ENCODE measurements around the gene SUPT6H.

SUPT6H gene

DNA sequence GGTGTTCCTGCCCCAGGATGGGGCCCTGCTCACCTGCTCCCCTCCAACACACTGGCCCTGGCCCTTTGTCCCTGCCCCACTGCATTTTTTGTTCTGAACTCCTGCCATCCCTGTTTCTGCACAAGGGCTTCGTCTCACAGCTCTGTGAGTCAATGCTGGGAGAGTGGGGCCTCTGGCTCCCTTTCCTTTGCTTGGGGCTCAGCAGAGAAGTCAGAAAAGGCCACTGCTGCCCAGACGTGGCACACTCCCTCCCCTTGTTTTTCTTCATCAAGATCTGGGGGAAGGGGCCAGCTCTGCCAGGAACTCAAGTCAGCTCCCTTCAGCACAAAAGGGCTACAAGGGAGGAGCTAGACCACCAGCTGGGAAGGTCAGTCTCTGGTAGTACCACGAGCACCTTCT is 40.7 kb downstream of the SUPT6H start:
- DNase-seq = no peak

GRCh38 chr17:28703552-28704218 is 41.7 kb downstream of the SUPT6H start:
- no peak for DNase-seq

- DNase-seq = no peak
These were observed 42.3 kb downstream of the SUPT6H start for GRCh38 chr17:28704219-28704858.

DNA sequence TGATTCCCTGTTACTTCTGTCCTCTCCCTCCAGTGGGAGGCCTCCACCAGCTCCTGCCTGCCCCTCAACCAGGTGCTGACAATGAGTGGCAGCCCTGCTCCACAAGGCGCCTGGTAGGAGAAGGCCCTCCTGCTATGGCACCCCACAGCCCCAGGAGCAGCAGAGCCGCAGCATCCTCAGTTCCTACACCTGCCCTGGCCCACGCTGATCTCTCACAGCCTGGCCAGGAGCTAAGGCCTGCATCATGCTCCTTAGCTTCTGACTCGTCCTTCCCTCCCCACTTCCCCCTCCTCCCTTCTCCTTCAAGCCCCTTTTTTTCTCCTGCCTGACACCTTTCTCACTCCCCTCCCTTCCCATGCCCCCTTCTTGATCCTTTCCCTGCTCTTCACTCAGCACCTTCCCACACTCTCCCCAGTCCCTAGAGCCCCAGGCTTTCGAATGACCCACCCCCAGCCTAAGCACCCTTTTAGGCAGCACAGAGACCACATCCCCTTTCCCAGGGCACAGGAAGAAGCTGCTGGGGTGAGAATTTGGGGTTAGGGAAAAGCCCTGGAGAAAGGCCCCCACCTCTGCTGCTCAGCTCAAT is 43.2 kb downstream of the SUPT6H start:
- no peak for DNase-seq

DNA sequence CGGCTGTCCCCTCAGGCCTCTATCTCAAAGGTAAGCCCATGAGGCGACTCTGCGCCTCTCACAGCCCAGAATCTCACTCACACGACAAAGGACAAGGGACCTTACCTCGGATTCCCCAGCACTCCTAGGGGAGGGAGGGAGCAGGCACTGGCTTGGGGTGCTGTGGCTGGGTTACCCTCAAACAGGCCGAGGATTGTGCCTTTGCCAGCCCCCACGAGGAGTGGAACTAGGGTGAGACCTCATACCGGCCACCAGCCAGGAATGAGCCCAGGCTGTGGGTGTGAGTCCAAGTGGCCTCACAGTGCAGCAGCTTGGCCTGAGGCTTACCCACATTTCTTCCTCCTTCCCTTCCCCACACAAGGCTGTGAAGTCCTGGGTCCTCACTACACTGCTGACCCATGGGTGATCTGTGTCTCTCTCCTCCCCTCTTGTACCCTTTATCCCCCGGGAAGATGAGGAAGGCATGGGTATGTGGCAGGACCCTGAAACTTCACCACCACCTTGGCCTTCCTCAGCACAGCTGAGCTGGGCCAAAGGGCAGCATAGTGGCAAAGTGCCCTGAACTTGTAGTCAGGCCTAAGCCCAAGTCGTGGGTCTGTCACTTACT is 43.8 kb downstream of the SUPT6H start:
- no peak for DNase-seq

DNA sequence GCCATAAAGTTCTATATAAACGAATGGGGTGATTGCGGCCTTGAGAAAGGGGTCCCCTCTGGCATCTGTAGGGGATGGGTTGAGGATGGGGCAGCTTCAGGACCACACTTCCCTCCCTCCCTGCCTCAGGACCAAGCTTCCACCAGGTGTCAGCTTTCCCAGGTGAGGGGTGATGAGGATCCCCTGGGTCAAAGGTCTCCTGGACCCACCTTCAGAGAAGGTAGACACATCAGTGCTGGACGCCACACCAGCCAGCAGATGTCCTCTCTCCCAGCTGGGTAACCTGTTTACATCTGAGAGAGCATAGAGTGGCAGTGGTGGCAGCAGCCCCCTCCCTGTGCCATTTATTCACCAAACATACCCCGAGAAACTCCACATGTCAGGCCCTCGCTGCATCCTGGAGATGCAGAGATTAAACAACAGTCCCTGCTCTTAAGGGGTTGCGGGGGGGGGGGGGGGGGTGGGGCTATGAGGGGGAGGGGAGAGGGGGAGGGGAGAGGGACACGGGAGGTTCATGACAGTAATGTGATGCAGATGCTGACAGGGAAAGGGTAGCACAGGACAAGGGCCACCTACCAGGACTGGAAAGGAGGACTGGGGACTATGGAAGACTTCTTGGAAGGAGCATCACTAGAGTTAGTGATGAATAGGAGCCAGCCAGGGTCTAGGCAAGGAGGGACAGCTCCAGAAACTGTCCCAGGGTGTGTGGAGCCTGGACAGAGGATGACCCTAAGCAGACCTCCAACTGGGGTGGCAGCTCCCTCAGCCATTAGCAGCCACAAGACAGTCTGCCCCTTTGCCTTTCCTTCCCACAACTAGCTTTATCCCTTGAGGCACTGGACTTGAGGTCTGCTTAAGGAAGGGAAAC is 44.7 kb downstream of the SUPT6H start:
- DNase-seq = no peak

DNA sequence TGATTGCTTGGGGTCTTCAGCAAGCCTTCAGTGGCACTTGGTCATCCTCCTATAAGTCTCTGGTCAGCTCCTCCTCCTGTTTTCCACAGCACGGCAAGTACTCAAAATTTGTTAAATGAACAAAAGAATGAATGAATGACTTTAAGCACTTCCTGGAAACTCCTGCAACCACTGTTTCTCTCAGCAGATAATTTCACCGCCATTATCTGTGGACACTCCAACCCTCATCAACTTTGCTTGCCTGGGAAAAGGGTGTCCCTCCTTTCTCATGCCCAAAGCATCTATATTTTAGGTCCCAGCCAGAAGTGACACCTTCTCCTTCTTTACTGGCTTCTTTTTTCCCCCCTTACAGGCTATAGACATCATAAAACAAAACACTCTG is 45.3 kb downstream of the SUPT6H start:
- no peak for DNase-seq

DNA sequence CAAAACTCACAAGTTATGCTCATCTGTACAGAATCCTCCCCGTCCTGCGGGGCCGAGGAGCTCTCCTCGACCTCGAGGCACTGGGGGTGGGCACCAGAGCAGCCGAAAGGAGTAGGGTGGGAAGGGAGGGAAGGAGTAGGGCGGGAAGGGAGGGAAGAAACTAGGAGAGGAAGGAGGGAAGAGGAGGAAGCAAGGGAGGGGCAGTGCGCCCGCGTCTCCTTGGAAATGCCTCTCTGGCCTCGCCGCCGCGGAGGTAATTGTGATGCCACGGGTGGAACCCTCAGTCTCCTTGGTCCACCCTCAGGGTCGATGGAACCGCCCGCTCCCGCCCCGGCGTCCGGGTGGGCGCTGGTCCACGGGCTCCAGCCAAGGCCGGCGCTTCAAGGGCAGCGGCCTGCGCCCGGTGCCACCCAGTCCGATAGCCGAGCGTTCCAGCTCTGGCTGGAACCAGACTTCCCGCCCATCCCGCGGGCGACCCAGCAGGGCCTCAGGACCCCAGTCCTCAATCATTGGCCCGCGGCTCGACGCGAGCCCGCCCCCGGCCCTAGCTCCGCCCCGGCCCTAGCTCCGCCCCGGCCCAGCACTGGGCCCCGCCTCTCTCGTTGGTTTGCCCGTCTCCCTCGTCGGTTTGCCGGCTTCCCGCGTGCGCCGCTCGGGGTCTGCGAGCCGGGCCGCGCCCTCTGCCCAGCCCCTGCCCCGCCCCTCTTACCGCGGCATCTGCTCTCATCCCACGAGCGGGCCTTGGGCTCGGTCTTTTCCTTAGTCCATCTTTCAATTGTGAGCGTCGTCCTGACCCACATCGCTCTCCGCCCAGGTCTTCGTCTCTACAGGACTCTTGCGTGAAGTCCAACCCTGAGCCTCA is 49.1 kb downstream of the SUPT6H start:
- peak; percentile 93 to 95 for DNase-seq

DNA sequence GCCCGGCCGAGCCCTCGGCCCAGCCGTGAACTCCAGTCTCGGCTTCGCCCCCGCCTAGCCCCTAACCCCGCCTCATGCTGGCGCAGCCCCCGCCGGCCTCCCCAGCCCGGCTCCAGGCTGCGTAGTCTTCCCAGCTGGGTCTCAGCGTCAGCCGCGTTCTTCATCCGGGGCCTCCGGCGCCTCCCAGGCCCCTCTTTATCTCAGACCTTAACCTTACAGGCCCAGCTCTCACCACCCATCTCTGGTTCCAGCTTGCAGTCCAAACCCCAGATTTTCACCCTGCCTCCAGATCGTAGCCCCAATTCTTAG is 49.7 kb downstream of the SUPT6H start, which contains the start of gene PROCA1:
TSS of gene PROCA1 (minus strand) at position 166 of the 309 bp plus-strand sequence. CDS start 228 bp downstream, outside the sequence.
- DNase-seq = no peak

- DNase-seq = peak; percentile 75 to 79
These were observed 50.2 kb downstream of the SUPT6H start for GRCh38 chr17:28712032-28712704.

GRCh38 chr17:28712705-28713415 is 50.9 kb downstream of the SUPT6H start:
- DNase-seq = no peak

DNA sequence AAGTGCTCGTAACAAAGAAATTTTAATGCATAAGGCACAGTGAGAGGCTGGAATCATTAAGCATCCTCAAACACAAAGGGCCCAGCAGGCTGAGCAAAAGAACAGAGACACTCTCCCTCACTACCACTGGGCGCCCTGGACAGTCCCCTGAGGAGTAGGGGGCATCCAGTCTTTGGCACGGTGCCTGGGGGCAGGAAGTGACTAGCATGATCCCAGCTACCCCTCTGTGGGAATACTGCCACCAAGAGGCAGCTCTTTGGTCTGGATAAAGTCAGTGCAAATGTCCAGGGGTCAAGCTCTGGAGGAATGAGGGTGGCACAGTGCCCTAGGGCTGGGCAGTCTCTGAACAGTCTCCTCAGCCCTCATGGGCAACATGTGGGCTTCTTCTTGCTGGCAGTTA is 52.3 kb downstream of the SUPT6H start:
- no peak for DNase-seq

DNA sequence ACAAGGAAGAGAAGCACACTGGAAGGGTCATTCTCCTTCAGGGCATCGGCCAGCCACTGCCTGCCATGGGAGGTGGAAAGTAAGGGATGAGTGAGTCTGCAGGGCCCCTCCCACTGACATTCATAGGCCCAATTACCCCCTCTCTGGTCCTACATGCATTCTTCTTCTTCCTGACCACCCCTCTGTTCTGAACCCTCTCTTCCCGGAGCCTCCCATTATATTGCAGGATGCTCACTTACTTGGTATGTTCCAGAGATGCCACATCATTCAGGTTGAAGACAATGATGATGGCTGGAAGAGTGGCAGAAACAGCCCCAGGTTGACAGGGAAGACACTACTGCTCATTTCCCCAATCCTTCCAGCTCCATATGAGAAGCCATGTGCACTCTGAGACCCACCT is 53.2 kb downstream of the SUPT6H start:
- no peak for DNase-seq

GRCh38 chr17:28716740-28717577 is 55.0 kb downstream of the SUPT6H start:
- no peak for DNase-seq

GRCh38 chr17:28717578-28718332 is 55.8 kb downstream of the SUPT6H start, which contains the start of gene RAB34:
TSS of gene RAB34 (minus strand) at chr17:28717868. CDS start at chr17:28717266, 602 bp downstream.
- peak in 1 of 2 experiments; percentile 28 for DNase-seq

DNA sequence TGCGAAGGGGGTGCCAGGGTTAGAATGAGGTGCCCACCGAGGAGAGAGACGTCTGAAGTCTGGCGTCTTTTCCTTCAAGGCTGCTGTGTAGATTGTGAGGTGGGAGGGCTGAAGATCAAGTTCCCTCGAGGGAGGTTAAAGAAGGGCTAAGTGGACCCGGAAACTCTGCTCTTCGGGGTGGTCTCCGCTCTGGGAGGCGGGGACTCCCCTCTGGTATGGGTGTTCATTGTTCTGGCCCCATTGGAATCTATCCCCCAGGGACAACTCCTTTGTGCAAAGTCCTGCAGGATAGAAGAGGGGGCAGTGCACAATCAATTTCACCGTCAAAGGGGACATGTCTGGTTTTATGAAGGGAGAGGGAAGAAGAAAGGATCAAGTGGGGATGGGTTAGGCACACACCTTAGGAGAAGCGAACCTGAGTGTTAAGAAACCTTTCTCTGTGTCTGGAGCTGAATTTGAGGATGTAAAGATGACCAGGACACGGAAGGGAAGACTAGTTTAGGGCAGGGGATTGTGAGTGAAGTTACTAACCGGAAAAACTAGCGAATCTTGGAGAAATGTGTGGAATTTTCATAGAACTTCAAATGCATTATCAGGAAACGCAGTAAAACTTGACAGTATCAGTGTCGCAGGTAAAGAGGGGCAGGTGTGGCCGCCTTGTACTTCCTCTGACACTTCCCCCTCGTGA is 56.5 kb downstream of the SUPT6H start:
- DNase-seq = no peak

DNA sequence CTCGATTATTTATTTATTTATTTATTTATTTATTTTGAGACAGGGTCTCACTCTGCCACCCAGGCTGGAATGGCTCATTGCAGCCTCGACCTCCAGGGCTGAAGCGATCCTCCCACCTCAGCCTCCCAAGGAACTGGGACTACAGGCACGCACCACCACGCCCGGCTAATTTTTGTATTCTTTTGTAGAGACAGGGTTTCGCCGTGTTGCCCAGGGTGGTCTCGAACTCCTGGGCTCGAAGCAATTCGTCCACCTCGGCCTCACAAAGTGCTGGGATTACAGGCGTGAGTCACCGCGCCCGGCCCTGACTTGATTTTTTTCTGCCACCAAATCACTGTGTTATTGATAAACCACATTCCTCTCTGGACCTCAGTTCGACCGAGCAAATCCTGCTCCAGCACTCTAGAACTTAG is 57.0 kb downstream of the SUPT6H start:
- no peak for DNase-seq
